NCI-H128 (cell line): ENCODE data around the gene YTHDF2.

ENCODE experiments used
- DNase-seq: peaks from one replicate; lab custom pipeline; 2025; ENCODE audit not compliant: unreplicated experiment; lab: John Stamatoyannopoulos, UW

Gene YTHDF2

GRCh38 chr1:28796352-28797211 lies 59.8 kb downstream of the YTHDF2 start:
- no peak for DNase-seq

GRCh38 chr1:28800324-28800723 lies 63.6 kb downstream of the YTHDF2 start:
- no peak for DNase-seq

DNA sequence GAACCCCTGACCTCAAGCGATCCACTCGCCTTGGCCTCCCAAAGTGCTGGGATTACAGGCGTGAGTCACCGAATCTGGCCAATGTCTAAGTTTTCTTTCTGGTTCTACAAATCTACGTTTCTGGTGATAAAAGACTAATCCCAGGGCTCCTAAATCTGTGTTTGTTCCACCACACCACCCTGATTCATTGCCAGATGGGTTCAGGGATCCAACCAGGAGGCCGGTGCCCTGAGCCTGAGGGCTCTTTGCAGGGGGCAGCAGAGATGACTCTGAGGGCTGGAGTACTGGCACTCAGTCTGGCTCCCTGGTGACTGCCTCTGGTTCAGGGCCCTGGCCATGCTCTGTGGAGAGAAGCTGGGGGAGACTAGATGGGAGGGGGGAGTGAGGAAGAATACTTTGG lies 64.7 kb downstream of the YTHDF2 start:
- DNase-seq: no peak

GRCh38 chr1:28803051-28803450 lies 66.3 kb downstream of the YTHDF2 start:
- DNase-seq: no peak

DNA sequence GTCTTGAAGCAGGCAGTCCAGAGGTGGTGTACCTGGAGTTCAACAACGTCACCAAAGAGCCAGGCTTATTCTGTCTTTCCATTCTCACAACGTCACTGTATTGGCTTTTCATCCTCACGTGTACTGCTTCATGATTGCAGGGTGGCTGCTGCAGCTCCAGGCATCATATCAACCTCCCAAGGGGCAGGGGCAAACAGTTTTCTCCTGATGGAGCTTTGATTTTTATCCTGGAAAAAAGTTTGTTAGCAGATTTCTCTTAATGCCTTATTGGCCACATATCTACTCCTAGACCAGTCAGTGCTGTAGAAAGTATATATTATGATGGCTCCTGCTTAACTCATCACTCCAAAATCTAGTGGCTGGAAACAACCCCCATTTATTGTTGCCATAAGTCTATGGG lies 66.9 kb downstream of the YTHDF2 start:
- DNase-seq: no peak

DNA sequence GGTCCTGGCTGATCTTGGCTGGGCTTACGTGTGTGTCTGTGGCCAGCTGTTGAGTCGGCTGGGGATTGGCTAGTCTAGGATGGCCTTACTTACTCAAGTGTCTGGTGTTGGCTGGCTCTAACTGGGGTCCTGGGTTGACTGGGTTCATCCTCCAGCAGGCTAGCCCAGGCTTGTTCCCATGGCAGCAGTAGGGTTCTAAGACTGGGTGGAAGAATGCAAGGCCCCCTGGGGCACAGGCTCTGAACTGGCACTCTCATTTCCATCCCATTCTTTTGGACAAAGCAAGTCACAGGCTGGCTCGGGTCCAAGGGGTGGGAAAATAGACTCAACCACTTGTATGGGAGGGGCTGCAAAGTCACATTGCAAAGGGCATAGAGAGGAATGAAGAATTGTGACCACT lies 67.3 kb downstream of the YTHDF2 start:
- DNase-seq: no peak

GRCh38 chr1:28807046-28807445 lies 70.3 kb downstream of the YTHDF2 start:
- no peak for DNase-seq

GRCh38 chr1:28807986-28808385 lies 71.2 kb downstream of the YTHDF2 start:
- no peak for DNase-seq

DNA sequence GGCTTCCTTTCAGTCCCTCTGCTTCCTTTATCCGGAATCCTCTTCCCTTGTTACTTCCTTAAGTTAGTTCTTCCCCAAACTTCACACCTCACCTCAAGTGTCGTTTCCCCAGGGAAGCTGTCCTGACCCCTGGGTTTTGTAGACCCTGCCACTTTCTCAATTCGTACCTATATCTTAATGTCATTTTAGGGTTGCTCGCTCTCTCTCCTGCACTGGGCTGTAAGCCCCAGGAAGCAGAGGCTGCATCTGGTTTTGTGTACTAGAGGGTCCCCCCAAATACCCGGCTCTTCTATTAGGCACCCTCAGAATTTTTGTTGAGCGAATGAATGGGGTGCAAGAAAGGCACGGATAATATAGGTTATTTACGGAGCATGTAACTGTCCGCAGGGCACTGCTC lies 74.6 kb downstream of the YTHDF2 start:
- DNase-seq: no peak

DNA sequence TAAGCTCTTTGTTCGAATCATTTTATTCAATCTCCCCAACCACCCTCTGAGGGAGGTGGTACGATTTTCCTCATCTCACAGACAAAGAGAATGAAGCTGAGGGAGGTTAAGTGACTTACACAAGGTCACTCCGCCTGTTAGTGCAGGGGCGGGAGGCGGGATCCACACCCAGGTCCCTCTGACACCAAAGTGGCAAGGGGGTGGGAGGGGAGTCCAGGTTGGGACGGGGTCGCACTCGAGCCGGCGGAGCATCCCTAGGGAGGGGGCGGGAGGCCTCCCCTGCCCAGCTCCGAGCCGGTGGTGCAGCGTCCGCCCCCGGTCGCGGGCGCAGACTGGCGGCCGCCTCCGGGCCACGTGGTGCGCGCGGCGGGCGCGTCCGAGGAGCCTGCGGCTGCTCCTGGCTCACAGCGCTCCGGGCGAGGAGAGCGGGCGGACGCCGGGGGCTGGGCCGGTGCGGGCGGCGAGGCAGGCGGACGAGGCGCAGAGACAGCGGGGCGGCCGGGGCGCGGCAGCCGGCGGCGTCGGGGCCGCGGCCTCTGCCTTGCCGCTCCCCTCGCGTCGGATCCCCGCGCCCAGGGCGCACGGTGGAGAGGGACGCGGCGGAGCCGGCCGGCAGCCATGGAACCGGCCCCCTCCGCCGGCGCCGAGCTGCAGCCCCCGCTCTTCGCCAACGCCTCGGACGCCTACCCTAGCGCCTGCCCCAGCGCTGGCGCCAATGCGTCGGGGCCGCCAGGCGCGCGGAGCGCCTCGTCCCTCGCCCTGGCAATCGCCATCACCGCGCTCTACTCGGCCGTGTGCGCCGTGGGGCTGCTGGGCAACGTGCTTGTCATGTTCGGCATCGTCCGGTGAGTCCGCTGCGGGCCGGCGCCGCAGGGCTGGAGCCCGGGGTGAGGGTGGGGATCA lies 75.3 kb downstream of the YTHDF2 start, which contains the start of gene OPRD1:
Gene OPRD1 (plus strand): TSS at position 405 of the 903 bp plus-strand sequence. CDS start 214 bp downstream, at position 619.
- no peak for DNase-seq

GRCh38 chr1:28812669-28813468 lies 76.1 kb downstream of the YTHDF2 start:
- no peak for DNase-seq

GRCh38 chr1:28813931-28814465 lies 77.3 kb downstream of the YTHDF2 start:
- DNase-seq: no peak

DNA sequence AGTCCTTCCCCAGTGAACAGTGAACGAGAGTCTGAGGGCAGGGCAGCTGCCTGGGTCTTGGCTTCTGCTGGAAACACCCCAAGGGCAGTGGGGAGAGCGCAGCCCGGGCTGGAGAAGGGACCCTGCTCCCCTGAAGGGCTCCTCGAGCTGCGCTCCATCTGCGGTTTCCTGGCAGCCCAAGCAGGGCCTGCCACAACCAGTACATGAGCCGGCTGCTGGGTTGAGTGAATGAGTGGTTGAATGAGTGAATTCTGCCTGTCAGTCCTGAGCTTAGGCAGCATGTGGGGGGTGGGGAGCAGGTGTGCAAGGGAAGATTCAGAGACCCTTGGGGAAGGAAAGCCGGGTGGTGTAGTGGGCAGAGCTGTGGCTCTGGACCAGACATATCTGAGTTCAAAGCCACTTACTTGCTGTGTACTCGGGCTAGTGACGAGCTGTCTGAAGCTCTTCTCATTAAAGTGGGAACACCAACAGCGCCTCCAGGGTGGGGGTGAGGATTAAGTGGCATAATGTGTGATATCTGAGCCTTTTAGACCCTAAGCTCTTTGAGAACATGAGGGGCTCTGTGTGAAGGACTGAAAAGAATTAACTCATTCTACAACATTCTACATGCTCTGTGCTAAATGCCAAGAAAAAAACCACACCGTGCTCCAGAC lies 78.9 kb downstream of the YTHDF2 start:
- no peak for DNase-seq

DNA sequence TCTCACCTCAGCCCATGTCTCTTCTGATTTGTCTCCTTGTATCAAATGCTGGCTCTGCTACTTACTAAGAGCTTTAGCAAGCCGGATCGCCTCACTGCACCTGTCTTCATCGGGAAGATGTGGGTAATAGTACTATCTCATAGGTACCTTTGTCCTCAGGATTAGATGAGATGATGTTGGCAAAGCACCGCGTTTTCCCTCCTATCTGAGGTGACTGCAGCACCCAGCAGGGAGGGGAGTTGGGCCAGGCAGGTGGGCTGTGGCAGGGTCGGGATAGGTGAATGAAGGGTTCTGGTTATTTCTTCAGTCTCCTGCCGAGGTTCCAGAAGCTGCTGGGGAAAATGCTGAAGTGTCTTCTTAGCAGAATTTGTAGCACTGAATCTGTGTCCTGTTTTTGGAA lies 80.4 kb downstream of the YTHDF2 start:
- DNase-seq: no peak

- DNase-seq: no peak
Observed at GRCh38 chr1:28819020-28819419, 82.3 kb downstream of the YTHDF2 start.
